Kidney epithelial cell (primary cell): ENCODE results near the gene KIF6. TPM values are rescaled to one million over a fixed set of nuclear protein-coding genes. Genes with fewer than 3 reads are reported as not detected.

Experiments used
- DNase-seq: peaks from one replicate; pipeline ENCODE4 v3.0.0-alpha.2; 2010; ENCODE audit warnings: low read depth
- H3K27me3 ChIP-seq: 2 replicates; pipeline ENCODE4 v1.6.0; 2011; ENCODE audit warnings: low read length; ENCODE audit not compliant: control insufficient read depth, insufficient read depth
- H3K36me3 ChIP-seq: 2 replicates; pipeline ENCODE4 v1.5.1; 2011; ENCODE audit warnings: low read length; ENCODE audit not compliant: control insufficient read depth, insufficient read depth
- H3K4me3 ChIP-seq: 2 replicates; pipeline ENCODE4 v1.5.1; 2011; ENCODE audit warnings: low read depth, mild to moderate bottlenecking, control low read depth, low read length
- CTCF ChIP-seq: IDR thresholded peaks from 2 replicates; pipeline ENCODE4 v1.5.1; 2011; ENCODE audit warnings: mild to moderate bottlenecking, moderate library complexity, low read length, control low read depth, inconsistent platforms; ENCODE audit not compliant: insufficient read depth, poor library complexity, severe bottlenecking
- total RNA-seq: library from RNA; depleted of rRNA; stranded (reverse); fragments of >200 nt; gene quantifications from 2 replicates; pipeline ENCODE4 v1.2.3, GENCODE V29; 2015

The KIF6 gene
- total RNA-seq, 1 donor from 2014 or later, result 0.33 TPM

- no peak overlapping the region for H3K4me3 ChIP-seq
- no peaks in the 10 kb centered on the region for H3K36me3 ChIP-seq
- no peaks in the 10 kb centered on the region for H3K27me3 ChIP-seq
- TF ChIP-seq CTCF, result no peak
- DNase-seq, result no peak
Measured at GRCh38 chr6:39623750-39624149, 101.5 kb downstream of the KIF6 start.

- TF ChIP-seq CTCF, result no peak
Measured at GRCh38 chr6:39617520-39617919, 107.7 kb downstream of the KIF6 start.

GRCh38 chr6:39617026-39617425, 108.2 kb downstream of the KIF6 start:
- TF ChIP-seq CTCF, result no peak
- Histone ChIP-seq H3K36me3 (no peaks in the 10 kb centered on the region), H3K4me3 (no peak overlapping the region), H3K27me3 (no peaks in the 10 kb centered on the region)
- no peak for DNase-seq

More at GRCh38 chr6:39617520-39617919, 107.7 kb downstream of the KIF6 start:
- no peak for DNase-seq
- no peak overlapping the region for H3K4me3 ChIP-seq
- no peaks in the 10 kb centered on the region for H3K36me3 ChIP-seq
- H3K27me3 ChIP-seq, result no peaks in the 10 kb centered on the region

GRCh38 chr6:39615622-39616021, 109.6 kb downstream of the KIF6 start:
- TF ChIP-seq CTCF, result no peak
- Histone ChIP-seq H3K36me3 (no peaks in the 10 kb centered on the region), H3K4me3 (no peak overlapping the region), H3K27me3 (no peaks in the 10 kb centered on the region)
- no peak for DNase-seq

GRCh38 chr6:39614393-39614950, 110.7 kb downstream of the KIF6 start:
- no peak for DNase-seq
- no peak for TF ChIP-seq CTCF

GRCh38 chr6:39610221-39610620, 115.0 kb downstream of the KIF6 start:
- no peak for TF ChIP-seq CTCF
- Histone ChIP-seq H3K4me3 (no peak overlapping the region), H3K36me3 (no peaks in the 10 kb centered on the region), H3K27me3 (no peaks in the 10 kb centered on the region)
- no peak for DNase-seq

More at GRCh38 chr6:39614393-39614950, 110.7 kb downstream of the KIF6 start:
- Histone ChIP-seq H3K4me3 (no peak overlapping the region), H3K36me3 (no peaks in the 10 kb centered on the region), H3K27me3 (no peaks in the 10 kb centered on the region)
